ENCODE data around the gene LENEP.

- no peak for TF ChIP-seq CTCF (IDR thresholded peaks at IDR 0.05; ENCODE audit: insufficient read depth, low read depth, low read length)
- no peak for TF ChIP-seq EZH2 (IDR thresholded peaks at IDR 0.05; ENCODE audit: insufficient read depth, low read length)
These were observed 17.6 kb downstream of the LENEP start for GRCh38 chr1:155011004-155011416.
